CD4-positive, alpha-beta T cell treated with Interleukin-4 for 1 hour (primary cell): ENCODE measurements around the gene CACNA2D4.

Source experiments
- DNase-seq, 2 donors: peaks; one replicate each; pipeline ENCODE4 v3.0.0-alpha.2; 2020 to 2022

The CACNA2D4 gene

GRCh38 chr12:1864456-1864855 is 54.0 kb downstream of the CACNA2D4 start:
- DNase-seq = no peak

DNA sequence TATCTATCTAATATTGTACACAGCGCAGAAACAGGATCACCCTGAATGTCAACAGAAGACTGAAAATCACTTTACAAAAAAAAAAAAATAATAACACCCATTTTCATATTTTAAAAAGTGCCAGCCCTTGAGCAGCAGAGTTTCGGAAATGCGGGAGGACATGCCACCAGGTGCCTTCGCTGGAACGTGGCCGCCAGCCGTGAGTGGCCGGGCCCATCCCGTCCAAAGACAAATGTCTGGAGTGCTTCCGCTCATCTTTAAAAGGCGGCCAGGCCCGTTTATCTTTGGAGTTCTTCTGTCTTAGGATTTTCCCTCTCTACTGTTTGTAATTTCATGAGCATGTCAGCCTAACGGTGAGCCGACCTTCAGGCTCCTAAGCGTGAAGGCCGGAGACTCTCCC is 54.6 kb downstream of the CACNA2D4 start:
- DNase-seq = no peak

DNA sequence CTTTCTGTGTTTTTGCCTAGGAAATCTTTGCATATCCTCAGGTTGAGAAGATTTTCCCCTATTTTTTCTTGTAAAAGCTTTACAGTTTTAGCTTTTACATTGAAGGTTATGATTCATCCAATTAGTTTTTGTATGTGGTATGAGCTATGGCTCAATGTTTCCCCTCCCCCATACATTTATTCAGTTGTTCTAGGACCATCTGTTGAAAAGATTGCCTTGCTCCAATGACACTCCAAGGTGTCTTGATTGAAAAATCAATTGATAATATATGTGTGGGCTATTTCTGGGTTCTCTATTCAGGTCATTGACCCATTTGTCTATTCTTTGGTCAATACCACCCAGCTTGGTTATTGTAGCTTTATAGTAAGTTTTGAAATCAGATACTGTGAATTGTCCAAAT is 55.5 kb downstream of the CACNA2D4 start:
- DNase-seq = no peak

- no peak for DNase-seq
Measured at GRCh38 chr12:1859643-1860042, 58.8 kb downstream of the CACNA2D4 start.

DNA sequence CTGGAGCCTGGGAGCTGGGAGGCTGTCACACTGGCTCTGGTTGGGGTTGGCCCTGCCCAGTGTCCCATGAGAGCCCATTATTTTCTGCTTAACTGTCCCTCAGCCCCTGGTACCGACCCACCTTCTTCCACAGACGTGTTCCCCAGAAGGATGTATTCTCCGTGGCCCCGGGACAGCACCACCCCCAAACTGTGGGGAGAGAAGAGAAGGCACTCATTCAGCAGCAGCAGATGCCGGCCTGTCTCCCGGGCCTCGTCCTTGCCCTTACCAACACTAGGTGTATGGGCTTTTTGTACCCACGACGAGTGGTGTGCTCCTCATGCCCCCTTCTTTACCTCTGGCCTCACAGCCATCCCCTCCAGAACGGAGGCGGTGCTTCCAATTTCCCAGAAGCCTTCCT is 60.0 kb downstream of the CACNA2D4 start:
- no peak for DNase-seq

GRCh38 chr12:1857821-1858220 is 60.6 kb downstream of the CACNA2D4 start:
- DNase-seq = no peak

DNA sequence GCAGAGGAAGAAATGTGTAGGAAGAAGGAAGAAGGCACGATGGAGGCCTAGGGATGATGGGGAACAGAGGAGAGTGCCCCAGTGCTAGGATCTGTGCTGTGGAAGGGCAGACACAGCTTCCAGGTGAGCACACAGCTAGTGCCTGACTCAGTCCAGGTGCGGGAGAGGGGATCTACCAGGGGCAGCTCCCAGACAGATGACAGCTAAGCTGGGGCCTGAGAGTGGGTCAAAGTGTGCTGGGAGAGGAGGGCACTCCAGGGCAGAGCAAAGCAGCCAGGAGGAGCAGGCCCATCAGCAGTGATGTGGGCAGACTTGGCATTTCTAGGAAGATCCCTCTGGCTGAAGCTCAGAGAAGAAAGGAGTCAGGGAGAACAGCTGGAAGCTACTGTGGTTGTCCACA is 61.4 kb downstream of the CACNA2D4 start:
- no peak for DNase-seq

DNA sequence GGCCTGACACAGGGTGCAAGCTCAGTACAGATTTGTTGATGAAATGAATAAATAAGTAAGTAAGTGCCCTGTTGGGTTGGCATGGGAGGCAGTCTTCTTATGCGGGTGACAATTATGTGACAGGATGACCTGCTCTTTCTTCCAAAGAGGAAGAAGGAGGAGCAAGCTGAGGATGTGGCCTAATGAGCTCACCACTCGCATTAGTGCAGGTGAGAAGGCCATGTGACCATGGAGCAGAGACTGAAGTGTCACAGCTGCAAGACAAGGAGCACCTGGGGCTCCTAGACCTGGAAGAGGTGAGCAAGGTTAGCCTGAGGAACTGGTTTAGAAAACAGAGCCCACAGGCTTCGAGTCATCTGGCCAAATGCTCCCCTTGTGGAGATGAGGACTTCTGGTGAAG is 63.2 kb downstream of the CACNA2D4 start:
- no peak for DNase-seq

DNA sequence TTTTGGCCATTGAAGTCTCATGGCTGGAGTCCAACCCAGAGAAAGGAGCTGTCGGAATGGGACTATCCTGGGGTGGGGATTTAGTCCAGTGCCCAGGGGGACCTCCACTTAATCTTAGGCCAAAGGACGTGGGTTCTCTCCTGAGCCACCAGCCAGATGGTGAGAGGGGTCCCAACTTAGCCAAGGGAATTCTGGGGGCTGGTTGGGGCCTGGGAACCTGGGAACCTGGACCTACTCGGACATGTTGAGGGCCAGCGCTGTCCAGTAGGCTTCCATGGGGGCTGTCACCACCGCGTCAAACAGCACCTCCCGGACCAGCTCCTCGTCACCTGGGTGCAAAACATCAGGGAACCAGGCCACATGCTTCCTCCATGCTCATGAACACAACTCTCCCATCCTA is 64.7 kb downstream of the CACNA2D4 start:
- no peak for DNase-seq

- no peak for DNase-seq
Measured at GRCh38 chr12:1852076-1852475, 66.4 kb downstream of the CACNA2D4 start.

GRCh38 chr12:1851151-1851701 is 67.2 kb downstream of the CACNA2D4 start:
- DNase-seq = no peak

DNA sequence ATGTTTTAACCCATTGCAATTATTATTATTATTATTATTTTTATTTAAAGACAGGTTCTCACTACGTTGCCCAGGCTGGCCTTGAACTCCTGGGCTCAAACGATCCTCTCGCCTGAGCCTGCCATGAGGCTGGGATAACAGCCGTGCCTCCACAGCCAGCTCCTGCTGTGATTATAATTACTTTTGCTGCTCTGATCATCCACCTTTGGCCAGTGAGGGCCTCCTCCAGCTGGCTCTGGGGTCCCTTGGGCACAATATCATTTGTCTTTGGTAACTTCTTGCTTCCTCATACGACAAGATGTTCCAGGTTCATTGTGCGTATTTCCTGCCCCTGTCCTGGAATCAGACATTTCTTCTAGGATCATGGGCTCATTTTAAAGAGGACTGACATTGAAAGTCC is 69.7 kb downstream of the CACNA2D4 start:
- DNase-seq = no peak

DNA sequence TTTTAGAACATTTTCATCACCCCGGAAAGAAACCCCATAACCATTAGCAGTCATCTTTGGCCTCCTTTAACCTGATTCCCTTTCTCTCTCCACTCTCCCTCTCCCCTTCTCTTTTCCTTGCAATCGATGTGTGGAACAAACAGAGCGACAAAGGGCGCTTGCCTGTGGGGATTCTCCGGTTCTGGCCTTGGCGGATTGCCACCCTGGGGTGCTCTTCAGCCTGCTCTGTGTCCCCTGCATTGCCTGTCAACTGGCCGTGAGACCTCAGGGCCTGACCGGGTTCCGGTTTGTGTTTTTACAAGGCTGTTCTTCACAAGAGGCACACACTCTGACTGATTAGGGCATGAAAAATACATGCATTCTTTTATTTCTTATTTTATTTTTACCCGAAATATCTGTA is 70.3 kb downstream of the CACNA2D4 start:
- DNase-seq = no peak

- no peak for DNase-seq
Measured at GRCh38 chr12:1847411-1847810, 71.0 kb downstream of the CACNA2D4 start.

GRCh38 chr12:1846421-1847405 is 71.7 kb downstream of the CACNA2D4 start:
- DNase-seq = no peak

DNA sequence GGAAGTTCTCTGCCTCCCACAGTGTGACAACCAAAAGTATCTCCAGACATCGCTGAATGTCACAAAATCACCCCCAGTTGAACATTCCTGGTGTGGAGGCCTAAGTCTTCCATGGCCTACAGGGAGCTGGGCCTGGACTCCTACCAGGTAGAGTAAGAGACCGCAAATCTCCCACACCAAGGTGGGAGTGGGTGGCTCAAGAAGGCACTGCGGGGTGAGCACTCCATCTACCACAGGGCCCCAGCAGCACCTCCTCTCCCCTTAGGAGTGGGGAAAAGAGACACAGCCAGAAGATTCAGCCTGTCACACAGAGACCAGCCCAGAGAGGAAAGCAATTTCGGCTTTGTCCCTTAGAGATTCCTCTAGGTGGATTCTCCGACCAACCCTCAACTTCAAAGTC is 72.6 kb downstream of the CACNA2D4 start:
- no peak for DNase-seq

- no peak for DNase-seq
Measured at GRCh38 chr12:1845427-1845826, 73.0 kb downstream of the CACNA2D4 start.

GRCh38 chr12:1844661-1845409 is 73.6 kb downstream of the CACNA2D4 start:
- no peak for DNase-seq

- DNase-seq = no peak
Measured at GRCh38 chr12:1844223-1844622, 74.2 kb downstream of the CACNA2D4 start.

DNA sequence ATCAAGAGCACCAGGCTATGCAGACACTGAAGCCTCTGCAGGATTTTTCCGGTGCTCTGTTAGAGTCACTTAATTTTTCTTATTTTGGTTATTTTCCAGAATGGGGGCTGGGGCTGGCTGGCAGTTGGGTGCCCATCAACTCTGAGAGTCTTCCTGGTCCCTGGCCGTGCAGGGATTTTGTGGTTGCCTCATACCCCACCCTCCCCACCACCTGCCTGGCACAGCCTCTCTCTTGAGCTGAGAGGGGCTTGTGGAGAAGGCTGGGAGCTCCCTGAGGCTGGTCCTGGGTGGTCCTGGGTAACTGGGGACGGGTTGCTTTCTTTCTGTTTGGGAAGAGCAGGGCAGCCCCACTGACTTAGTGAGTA is 74.8 kb downstream of the CACNA2D4 start:
- peak in 1 of 2 donors; percentile 2 for DNase-seq

- DNase-seq = peak in 1 of 2 donors; percentile 10
Measured at GRCh38 chr12:1842905-1843640, 75.4 kb downstream of the CACNA2D4 start.

DNA sequence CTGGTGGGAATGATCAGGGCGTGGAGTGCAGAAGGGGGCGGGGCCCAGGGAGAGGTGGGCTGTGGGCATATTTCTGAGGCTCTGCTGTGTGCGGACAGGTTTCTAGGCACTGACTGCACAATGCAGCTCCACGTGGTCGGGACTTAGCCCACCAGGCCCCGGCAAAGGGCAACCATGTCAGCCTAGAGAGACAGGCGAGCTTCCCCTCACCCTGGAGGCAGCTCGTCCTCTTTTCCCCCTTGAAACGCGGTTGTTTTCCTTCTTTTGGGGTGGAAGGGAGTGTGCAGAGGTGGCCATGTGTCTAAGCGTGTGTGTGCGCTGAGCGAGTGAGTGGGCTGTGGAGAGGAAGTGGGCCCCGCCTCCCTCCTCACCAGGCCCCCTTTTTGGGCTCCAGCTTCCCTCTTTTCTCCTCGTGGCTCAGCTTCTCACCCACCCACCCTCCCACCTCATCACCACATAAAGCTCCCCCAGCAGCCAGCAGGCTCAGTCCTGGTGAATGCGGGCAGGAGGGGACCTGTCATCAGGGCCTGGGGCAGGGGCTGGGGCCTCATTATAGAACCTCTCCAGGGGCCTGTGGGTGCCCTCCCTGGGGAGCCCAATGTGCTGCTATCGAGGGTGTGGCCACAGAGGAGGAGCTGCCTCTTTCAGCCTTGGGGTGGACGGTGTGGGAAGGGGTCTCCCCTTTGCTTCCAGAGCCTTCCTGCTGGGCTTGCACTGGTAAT is 76.1 kb downstream of the CACNA2D4 start:
- peak in 1 of 2 donors; percentile 10 for DNase-seq
